Mesodermal cell (in vitro differentiated cells): ENCODE measurements around the gene NSUN6.

Experiments used
- H3K27ac ChIP-seq: 2 replicates; pipeline ENCODE4 v1.7.0; 2013; ENCODE audit warnings: mild to moderate bottlenecking, low read depth, low read length, moderate library complexity; ENCODE audit not compliant: severe bottlenecking
- H3K36me3 ChIP-seq: 2 replicates; pipeline ENCODE4 v1.7.1; 2013; ENCODE audit warnings: mild to moderate bottlenecking, low read length, moderate library complexity; ENCODE audit not compliant: control insufficient read depth, insufficient read depth
- H3K4me1 ChIP-seq: one replicate; pipeline ENCODE4 v1.7.1; 2013; ENCODE audit warnings: mild to moderate bottlenecking, low read length; ENCODE audit not compliant: insufficient read depth, control insufficient read depth, poor library complexity, severe bottlenecking
- H3K4me3 ChIP-seq: 2 replicates; pipeline ENCODE4 v1.7.0; 2013; ENCODE audit warnings: low read length, control low read depth, mild to moderate bottlenecking; ENCODE audit not compliant: insufficient read depth, poor library complexity, severe bottlenecking; ENCODE audit errors: extremely low read depth
- H3K9me3 ChIP-seq: 2 replicates; pipeline ENCODE4 v1.7.1; 2013; ENCODE audit warnings: mild to moderate bottlenecking, low read length, moderate library complexity; ENCODE audit not compliant: control insufficient read depth
- WGBS, 2 experiments: methylation state at CpG; one replicate each; pipeline ENCODE4 v1.1.5; 2013; ENCODE audit warnings: missing lambda C conversion rate in 2 of 2; ENCODE audit not compliant: insufficient coverage in 2 of 2; 5-methylcytosine and 5-hydroxymethylcytosine counted together

NSUN6 gene

DNA sequence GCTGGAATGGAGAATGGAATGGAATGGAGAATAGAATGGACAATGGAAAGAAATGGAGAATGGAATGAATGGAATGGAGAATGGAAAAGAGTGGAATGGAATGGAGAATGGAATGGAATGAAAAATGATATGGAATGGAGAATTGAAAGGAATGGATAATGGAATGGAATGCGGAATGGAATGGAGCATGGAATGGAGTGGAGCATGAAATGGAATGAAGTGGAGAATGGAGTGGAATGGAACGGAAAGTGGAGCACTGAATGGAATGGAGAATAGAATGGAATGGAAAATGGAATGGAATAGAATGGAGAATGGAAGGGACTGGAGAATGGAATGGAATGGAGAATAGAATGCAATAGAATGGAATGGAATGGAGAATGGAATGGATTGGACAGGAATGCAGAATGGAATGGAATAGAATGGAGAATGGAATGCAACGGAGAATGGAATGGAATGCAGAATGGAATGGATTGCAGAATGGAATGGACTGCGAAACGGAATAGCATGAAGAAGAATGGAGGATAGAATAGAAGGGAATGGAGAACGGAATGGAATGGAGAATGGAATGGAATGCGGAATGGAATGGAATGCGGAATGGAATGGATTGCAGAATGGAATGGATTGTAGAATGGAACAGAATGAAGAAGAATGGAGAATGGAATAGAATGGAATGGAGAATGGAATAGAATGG lies 89.4 kb downstream of the NSUN6 start:
- WGBS, 2 experiments, result 89 to 95% methylated on average over 8 of the region's 8 CpGs
- H3K4me1 ChIP-seq, result no peaks in the 10 kb centered on the region

DNA sequence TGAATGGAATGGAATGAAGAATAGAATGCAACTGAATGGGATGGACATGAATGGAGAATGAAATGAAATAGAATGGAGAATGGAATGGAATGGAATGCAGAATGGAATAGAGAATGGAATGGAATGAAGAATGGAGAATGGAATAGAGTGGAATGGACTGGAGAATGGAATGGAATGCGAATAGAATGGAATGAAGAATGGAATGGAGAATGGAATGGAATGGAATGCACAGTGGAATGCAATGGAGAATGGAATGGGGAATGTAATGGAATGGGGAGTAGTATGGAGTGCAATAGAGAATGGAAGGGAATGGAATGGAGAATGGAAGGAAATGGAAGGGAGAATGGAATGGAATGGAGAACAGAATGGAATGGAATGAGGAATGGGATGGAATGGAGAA lies 93.4 kb downstream of the NSUN6 start:
- Histone ChIP-seq H3K27ac (peak overlapping the region; percentile 37), H3K4me1 (no peaks in the 10 kb centered on the region), H3K36me3 (peaks cover 46% of the 10 kb centered on the region), H3K4me3 (no peak overlapping the region), H3K9me3 (peaks cover 74% of the 10 kb centered on the region)
- WGBS, 2 experiments, result 83 to 95% methylated on average over 1 of the region's 1 CpG

More for the DNA sequence above, 89.4 kb downstream of the NSUN6 start:
- Histone ChIP-seq H3K27ac (peak overlapping the region; percentile 20), H3K36me3 (peaks cover 24% of the 10 kb centered on the region), H3K4me3 (no peak overlapping the region), H3K9me3 (peaks cover 64% of the 10 kb centered on the region)

DNA sequence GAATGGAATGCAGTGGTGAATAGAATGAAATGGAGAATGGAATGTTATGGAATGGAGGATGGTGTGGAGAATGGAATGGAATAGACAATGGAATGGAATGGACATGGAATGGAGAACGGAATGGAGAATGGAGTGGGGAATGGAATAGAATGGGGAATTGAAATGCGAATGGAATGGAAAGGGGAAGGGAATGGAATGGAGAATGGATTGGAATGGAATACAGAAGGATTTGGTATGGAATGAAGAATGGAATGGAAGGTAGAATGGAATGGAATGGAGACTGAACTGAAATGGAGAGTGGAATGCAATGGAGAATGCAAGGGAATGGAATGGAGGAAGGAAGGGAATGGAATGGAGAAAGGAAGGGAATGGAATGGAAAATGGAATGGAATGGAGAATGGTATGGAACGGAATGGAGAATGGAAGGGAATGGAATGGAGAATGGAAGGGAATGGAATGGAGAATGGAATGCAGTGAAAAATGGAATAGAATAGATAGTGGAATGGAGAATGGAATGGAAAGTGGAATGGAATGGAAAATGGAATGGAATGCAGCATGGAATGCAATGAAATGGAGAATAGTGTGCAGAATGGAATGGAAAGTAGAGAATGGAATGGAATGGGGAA lies 94.8 kb downstream of the NSUN6 start:
- peaks cover 55% of the 10 kb centered on the region for H3K36me3 ChIP-seq
- H3K4me1 ChIP-seq, result no peaks in the 10 kb centered on the region
- H3K27ac ChIP-seq, result peak overlapping the region; percentile 20
- peaks cover 72% of the 10 kb centered on the region for H3K9me3 ChIP-seq
- H3K4me3 ChIP-seq, result no peak overlapping the region
- 89 to 94% methylated on average over 3 of the region's 3 CpGs for WGBS, 2 experiments

DNA sequence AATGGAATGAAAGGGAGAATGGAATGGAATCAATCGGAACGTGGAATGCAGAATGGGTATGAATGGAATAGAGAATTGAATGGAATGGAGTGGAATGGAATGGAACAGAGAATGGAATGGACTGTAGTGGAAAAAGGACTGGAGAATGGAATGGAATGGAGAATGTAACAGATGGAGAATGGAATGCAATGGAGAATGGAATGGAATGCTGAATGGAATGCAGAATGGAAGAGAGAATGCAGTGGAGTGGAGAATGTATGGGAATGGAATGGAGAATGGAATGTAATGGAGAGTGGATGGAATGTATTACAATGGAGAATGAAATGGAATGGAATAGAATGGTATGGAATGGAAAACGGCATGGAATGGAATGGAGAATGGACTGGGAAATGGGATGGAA lies 96.9 kb downstream of the NSUN6 start:
- Histone ChIP-seq H3K4me3 (no peak overlapping the region), H3K4me1 (no peaks in the 10 kb centered on the region), H3K36me3 (peaks cover 53% of the 10 kb centered on the region), H3K9me3 (peaks cover 57% of the 10 kb centered on the region), H3K27ac (no peak overlapping the region)
- 91 to 94% methylated on average over 3 of the region's 3 CpGs for WGBS, 2 experiments

GRCh38 chr10:18551473-18551872 lies 99.9 kb downstream of the NSUN6 start:
- H3K27ac ChIP-seq, result no peak overlapping the region

DNA sequence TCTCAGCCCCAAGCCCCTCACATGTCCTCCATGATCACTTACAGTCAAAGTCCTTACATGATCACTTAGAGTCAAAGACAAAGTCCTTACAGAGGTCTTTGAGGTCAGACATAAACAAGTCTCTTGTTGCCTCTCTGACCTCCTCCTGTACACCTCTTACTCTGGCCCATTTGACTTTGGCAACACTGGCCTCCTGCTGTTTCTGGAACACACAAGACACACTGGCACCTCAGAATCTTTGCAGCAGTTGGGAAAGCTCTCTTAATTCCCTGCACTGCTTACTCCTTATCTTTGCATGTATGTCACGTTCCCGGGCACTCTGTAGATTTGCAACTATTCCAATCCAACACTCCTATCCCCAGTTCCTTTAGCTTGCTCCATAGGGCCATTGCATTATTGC lies 102.3 kb downstream of the NSUN6 start:
- WGBS, 2 experiments, result 86 to 100% methylated on average over 2 of the region's 2 CpGs

More at GRCh38 chr10:18551473-18551872, 99.9 kb downstream of the NSUN6 start:
- H3K36me3 ChIP-seq, result peaks cover 37% of the 10 kb centered on the region
- peaks cover 38% of the 10 kb centered on the region for H3K9me3 ChIP-seq
- H3K4me1 ChIP-seq, result no peaks in the 10 kb centered on the region
- no peak overlapping the region for H3K4me3 ChIP-seq
- 91 to 100% methylated on average over 1 of the region's 2 CpGs for WGBS, 2 experiments

DNA sequence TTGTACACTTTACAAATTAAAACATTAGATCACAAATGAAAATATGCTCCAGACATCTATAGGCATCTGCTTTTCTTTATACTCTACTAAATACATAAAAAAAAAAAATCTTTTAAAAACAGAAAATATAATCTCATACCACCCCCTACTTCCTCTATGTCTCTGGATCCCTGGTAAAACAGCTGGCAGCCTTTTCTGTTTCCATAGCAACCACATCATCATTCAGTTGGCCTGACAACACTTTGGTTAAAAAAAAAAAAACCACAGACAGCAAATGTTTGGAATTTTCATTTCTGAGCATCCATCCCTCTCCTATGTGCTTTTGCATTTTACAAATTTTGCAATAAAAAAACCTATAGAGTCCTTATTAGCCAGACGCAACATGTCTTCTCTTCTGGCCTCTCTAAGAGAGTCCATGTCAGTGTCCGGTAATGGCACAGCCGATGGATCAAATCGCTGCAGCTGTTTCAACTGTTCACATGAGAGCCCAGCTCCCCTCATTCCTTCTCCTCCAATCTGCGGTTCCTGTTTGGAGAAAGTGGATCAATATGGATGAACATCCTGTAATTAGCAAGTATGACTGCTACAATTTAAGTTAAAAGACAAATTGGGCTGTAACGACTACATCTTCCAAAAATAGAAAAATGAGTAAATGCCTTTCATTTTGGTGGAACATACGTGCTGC lies 105.6 kb downstream of the NSUN6 start:
- WGBS, 2 experiments, result 96% methylated on average over 4 to 6 of the region's 7 CpGs
- Histone ChIP-seq H3K9me3 (no peaks in the 10 kb centered on the region), H3K4me1 (no peaks in the 10 kb centered on the region), H3K4me3 (no peak overlapping the region), H3K27ac (no peak overlapping the region), H3K36me3 (peaks cover 8% of the 10 kb centered on the region)

More for the DNA sequence above, 102.3 kb downstream of the NSUN6 start:
- H3K4me3 ChIP-seq, result no peak overlapping the region
- H3K9me3 ChIP-seq, result peaks cover 17% of the 10 kb centered on the region
- H3K27ac ChIP-seq, result no peak overlapping the region
- peaks cover 25% of the 10 kb centered on the region for H3K36me3 ChIP-seq
- H3K4me1 ChIP-seq, result no peaks in the 10 kb centered on the region

DNA sequence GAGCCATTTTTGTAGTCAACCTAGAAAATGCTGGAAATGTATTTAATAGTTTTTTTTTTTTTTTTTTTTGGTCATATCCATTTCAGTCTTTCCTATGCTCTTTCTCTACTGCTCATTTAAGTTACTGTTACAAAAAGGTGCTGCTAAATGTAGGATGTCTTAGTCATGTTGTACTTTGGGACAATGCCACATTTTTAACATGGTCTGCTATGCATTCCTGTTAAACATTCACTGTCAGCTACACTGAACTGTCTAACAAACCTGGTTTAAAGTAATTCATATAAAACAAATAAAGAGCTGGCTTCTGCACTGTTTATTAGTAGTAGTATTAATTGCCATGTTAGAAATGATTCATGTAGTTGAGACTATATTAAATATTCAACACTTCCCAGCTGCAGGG lies 108.6 kb downstream of the NSUN6 start:
- Histone ChIP-seq H3K27ac (no peak overlapping the region), H3K4me3 (no peak overlapping the region), H3K4me1 (no peaks in the 10 kb centered on the region), H3K9me3 (no peaks in the 10 kb centered on the region), H3K36me3 (peaks cover 8% of the 10 kb centered on the region)

- Histone ChIP-seq H3K36me3 (peaks cover 8% of the 10 kb centered on the region), H3K9me3 (no peaks in the 10 kb centered on the region), H3K4me3 (no peak overlapping the region), H3K4me1 (no peaks in the 10 kb centered on the region), H3K27ac (no peak overlapping the region)
Observed at GRCh38 chr10:18540195-18540594, 111.2 kb downstream of the NSUN6 start.

GRCh38 chr10:18539335-18539734 lies 112.1 kb downstream of the NSUN6 start:
- WGBS, 2 experiments, result 90 to 93% methylated on average over 16 to 19 of the region's 22 CpGs
- no peak overlapping the region for H3K4me3 ChIP-seq
- peaks cover 8% of the 10 kb centered on the region for H3K36me3 ChIP-seq
- H3K27ac ChIP-seq, result no peak overlapping the region
- no peaks in the 10 kb centered on the region for H3K4me1 ChIP-seq
- H3K9me3 ChIP-seq, result no peaks in the 10 kb centered on the region

DNA sequence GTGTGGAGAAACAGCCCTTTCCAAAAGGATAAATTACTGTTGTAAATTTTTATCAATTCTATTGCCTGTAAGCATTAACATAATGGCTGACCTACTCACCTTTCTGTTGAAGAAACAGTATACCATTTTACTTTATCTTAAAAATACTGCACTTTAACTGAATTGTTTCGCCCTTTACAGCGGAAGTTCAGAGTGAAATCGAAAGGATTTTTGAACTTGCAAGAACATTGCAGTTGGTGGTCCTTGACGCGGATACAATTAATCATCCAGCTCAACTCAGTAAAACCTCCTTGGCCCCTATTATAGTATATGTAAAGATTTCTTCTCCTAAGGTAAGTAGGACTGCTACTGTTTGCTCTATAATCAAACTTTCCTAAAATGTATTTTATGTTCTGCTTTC lies 117.5 kb downstream of the NSUN6 start:
- Histone ChIP-seq H3K4me1 (no peaks in the 10 kb centered on the region), H3K27ac (no peak overlapping the region)
- 92 to 95% methylated on average over 2 to 3 of the region's 5 CpGs for WGBS, 2 experiments

More for the DNA sequence above, 117.5 kb downstream of the NSUN6 start:
- no peaks in the 10 kb centered on the region for H3K9me3 ChIP-seq
- no peak overlapping the region for H3K4me3 ChIP-seq
- H3K36me3 ChIP-seq, result no peaks in the 10 kb centered on the region
